CD4-positive, alpha-beta memory T cell (primary cell): ENCODE measurements around the gene PINLYP. TPM values are rescaled to one million over a fixed set of nuclear protein-coding genes. Genes with fewer than 3 reads are reported as not detected.
"Not testable (repeated sequence)": the region's sequence is repeated elsewhere in the genome, so short reads cannot be mapped to it uniquely, and the experiment has no call there.

ENCODE experiments used
- CTCF ChIA-PET: fragments of 350-600 bp; sonication (Branson Sonifier 250); formaldehyde crosslinking; loops from one replicate; lab custom pipeline; 2021; ENCODE audit warnings: inconsistent platforms; ENCODE audit not compliant: partially characterized antibody; lab: Charles Lee
- POLR2A ChIA-PET: fragments of 350-600 bp; sonication (Branson Sonifier 250); formaldehyde crosslinking; loops from one replicate; lab custom pipeline; 2021; ENCODE audit not compliant: partially characterized antibody; lab: Charles Lee
- DNase-seq, 5 donors: peaks; one replicate each; pipeline versions ENCODE4 v3.0.0 to v3.0.0-alpha.2; 2020 to 2022; ENCODE audit warnings: mixed read lengths in 1 of 5
- H3K27ac ChIP-seq: one replicate; pipeline ENCODE4 v1.7.0; 2013; ENCODE audit warnings: low read depth, low read length
- H3K27me3 ChIP-seq: 2 replicates; pipeline ENCODE4 v1.7.0; 2013; ENCODE audit warnings: mild to moderate bottlenecking, low read length, moderate library complexity; ENCODE audit not compliant: insufficient read depth
- H3K36me3 ChIP-seq: 2 replicates; pipeline ENCODE4 v1.7.0; 2013; ENCODE audit warnings: mild to moderate bottlenecking, low read length, moderate library complexity; ENCODE audit not compliant: insufficient read depth
- H3K4me1 ChIP-seq: 2 replicates; pipeline ENCODE4 v1.7.0; 2013; ENCODE audit warnings: mild to moderate bottlenecking, low read length, moderate library complexity; ENCODE audit not compliant: insufficient read depth
- H3K4me3 ChIP-seq, 2 donors: one replicate each; pipeline ENCODE4 v1.7.0; 2013; ENCODE audit warnings: low read length in 2 of 2, mild to moderate bottlenecking in 1 of 2
- H3K9me3 ChIP-seq, 2 donors: one replicate each; pipeline ENCODE4 v1.7.0; 2013; ENCODE audit warnings: low read length in 2 of 2, control low read depth in 1 of 2; ENCODE audit not compliant: control insufficient read depth in 1 of 2
- H3K27ac Mint-ChIP-seq, 7 donors: one replicate each; pipeline ENCODE4 v1.8.0; 2020 to 2021; ENCODE audit warnings: mixed read lengths in 7 of 7, mild to moderate bottlenecking in 6 of 7, inconsistent platforms in 3 of 7, moderate library complexity in 3 of 7
- H3K27me3 Mint-ChIP-seq, 2 donors: one replicate each; pipeline ENCODE4 v1.8.0; 2020 to 2021; ENCODE audit warnings: mixed read lengths in 2 of 2
- H3K36me3 Mint-ChIP-seq, 2 donors: one replicate each; pipeline ENCODE4 v1.8.0; 2020 to 2021; ENCODE audit warnings: mixed read lengths in 2 of 2, inconsistent platforms in 1 of 2, mild to moderate bottlenecking in 1 of 2
- H3K4me1 Mint-ChIP-seq, 4 donors: one replicate each; pipeline ENCODE4 v1.8.0; 2020 to 2021; ENCODE audit warnings: mixed read lengths in 4 of 4, mild to moderate bottlenecking in 1 of 4
- H3K4me3 Mint-ChIP-seq, 8 donors: one replicate each; pipeline ENCODE4 v1.8.0; 2020 to 2021; ENCODE audit warnings: mixed read lengths in 8 of 8, mild to moderate bottlenecking in 7 of 8, moderate library complexity in 6 of 8, inconsistent platforms in 3 of 8
- H3K9me3 Mint-ChIP-seq, 8 donors: one replicate each; pipeline ENCODE4 v1.8.0; 2020 to 2021; ENCODE audit warnings: mixed read lengths in 8 of 8, mild to moderate bottlenecking in 5 of 8, inconsistent platforms in 3 of 8, moderate library complexity in 1 of 8
- intact Hi-C: fragments of 100-400 bp; cut with micrococcal nuclease; formaldehyde crosslinking; loops from one replicate; pipeline ENCODE4 v1.15.1; 2023
- polyA plus RNA-seq, 2 donors: library from polyadenylated mRNA; unstranded; fragments of 300-500 nt; fragmentation: Illumina TruSeq; gene quantifications; one replicate each; pipeline ENCODE4 v1.2.3, GENCODE V29; 2021
- total RNA-seq, 2 experiments: library from RNA; stranded (reverse); gene quantifications; one replicate each; pipeline ENCODE4 v1.2.3, GENCODE V29; 2021

Gene PINLYP
- total and polyA plus RNA-seq, 4 experiments from 2014 or later, result 0.33 to 1.3 (median 0.84) TPM; not detected in 1

DNA sequence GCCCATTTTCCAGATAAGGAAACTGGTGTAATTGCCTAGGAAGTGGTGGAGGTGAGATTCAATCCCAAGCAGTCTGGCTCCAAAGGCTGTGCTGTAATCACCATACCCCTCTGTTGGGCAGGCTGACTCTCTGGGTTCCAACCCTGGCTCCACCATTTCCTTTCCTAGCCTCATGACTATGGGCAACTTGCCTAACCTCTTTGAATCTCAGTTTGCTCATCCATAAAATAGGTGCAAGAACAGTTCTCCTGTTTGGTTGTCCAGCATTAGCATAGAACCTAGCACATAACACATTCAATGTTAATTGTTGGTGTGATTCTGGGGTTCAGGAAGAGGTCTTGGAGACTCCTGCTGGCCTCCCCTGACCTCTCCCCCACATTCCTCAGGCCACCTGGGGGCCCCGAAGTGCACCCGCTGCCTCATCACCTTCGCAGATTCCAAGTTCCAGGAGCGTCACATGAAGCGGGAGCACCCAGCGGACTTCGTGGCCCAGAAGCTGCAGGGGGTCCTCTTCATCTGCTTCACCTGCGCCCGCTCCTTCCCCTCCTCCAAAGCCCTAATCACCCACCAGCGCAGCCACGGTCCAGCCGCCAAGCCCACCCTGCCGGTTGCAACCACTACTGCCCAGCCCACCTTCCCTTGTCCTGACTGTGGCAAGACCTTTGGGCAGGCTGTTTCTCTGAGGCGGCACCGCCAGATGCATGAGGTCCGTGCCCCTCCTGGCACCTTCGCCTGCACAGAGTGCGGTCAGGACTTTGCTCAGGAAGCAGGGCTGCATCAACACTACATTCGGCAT, 23.0 kb downstream of the PINLYP start:
- Histone ChIP-seq H3K4me1 (peaks cover 26% of the 10 kb centered on the region), H3K27ac (no peak overlapping the region), H3K27me3 (no peaks in the 10 kb centered on the region), H3K36me3 (peaks cover 21% of the 10 kb centered on the region), H3K9me3 (no peaks in the 10 kb centered on the region), H3K4me3 (no peak overlapping the region)
- Mint-ChIP-seq H3K36me3 (peaks cover 3 to 50% of the 10 kb centered on the region in 2 donors), H3K27ac (peak overlapping the region in 6 of 7 donors; percentile 41 to 100 (median 100)), H3K27me3 (no peaks in the 10 kb centered on the region), H3K4me3 (peak overlapping the region in 2 of 8 donors; percentile 51 to 94), H3K4me1 (peaks cover 20 to 42% (median 31%) of the 10 kb centered on the region in 4 donors), H3K9me3 (no peaks in the 10 kb centered on the region)
- intact Hi-C loops, result loop anchor here (5.0 kb wide), 1 partner anchor 136 kb away; no protein-coding TSS in a partner anchor
- no peak for DNase-seq
- ChIA-PET POLR2A (no interaction called here), CTCF (interaction anchor here (2.5 to 7.2 kb wide), 2 partner anchors 43 to 45 kb away, joined by 9 to 245 read pairs; no protein-coding TSS in a partner anchor)

DNA sequence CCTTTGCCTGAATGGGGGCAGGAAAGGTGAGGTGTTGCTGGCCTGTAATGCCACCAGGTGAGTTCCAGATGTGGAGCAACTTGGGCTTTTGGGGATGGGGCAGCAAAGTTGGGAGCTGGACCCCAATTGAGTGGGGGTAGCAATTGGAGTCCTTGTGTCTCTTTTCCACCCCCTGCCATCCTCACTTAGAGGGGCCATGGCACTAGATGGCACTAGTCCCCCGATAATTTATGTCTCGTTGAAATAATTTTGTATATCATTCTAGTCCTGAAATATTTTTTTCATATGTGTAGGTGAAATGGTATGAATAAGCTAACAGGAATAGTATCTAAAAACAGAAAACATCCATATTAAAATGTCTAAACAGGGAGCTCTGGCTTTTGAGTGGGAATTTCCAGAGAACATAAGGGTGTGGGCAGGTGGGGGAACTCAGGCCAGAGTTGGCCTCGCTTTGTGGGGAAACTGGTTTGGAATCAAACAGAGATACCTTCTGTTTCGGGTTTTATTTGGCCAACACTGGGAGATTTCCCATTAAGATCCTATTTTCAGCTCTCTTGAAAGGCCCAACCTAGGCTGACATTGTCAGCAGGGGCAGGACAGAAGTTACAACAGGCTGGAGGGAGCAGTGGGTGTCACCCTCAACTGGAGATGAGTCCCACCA, 24.2 kb downstream of the PINLYP start:
- Mint-ChIP-seq H3K9me3 (no peaks in the 10 kb centered on the region), H3K27ac (peak overlapping the region in 4 of 7 donors; percentile 36 to 100 (median 52)), H3K36me3 (peaks cover 0 to 50% of the 10 kb centered on the region in 2 donors), H3K4me3 (peak overlapping the region in 1 of 8 donors; percentile 15), H3K27me3 (no peaks in the 10 kb centered on the region), H3K4me1 (peaks cover 17 to 38% (median 28%) of the 10 kb centered on the region in 4 donors)
- DNase-seq, result no peak
- peaks cover 19% of the 10 kb centered on the region for H3K36me3 ChIP-seq
- intact Hi-C loops, result loop anchor here (5.0 kb wide), 1 partner anchor 137 kb away; no protein-coding TSS in a partner anchor
- no peaks in the 10 kb centered on the region for H3K9me3 ChIP-seq
- H3K27me3 ChIP-seq, result no peaks in the 10 kb centered on the region
- H3K27ac ChIP-seq, result no peak overlapping the region
- ChIA-PET CTCF (interaction anchor here (0.8 to 2.5 kb wide), 4 partner anchors 26 to 53 kb away, joined by 3 to 9 read pairs (median 4); no protein-coding TSS in a partner anchor), POLR2A (interaction anchor here (0.9 to 1.1 kb wide), 2 partner anchors 16 to 25 kb away, joined by 3 to 6 read pairs; partner anchors contain the start of genes PINLYP and XRCC1)
- peaks cover 18% of the 10 kb centered on the region for H3K4me1 ChIP-seq
- no peak overlapping the region for H3K4me3 ChIP-seq

DNA sequence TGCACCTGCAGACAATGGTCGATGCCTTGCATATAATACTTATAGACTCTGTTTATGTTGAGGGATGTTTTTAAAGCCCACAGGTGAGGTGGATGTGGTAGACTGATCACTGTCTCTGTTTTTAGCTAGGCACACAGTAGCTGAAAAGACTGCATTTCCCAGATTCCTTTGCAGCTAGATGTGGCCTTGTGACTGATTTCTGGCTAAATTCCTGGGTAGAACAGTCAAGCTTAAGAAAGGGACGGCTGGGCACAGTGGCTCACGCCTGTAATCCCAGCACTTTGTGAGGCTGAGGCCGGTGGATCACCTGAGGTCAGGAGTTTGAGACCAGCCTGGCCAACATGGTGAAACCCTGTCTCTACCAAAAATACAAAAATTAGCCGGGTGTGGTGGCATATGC, 24.7 kb downstream of the PINLYP start:
- Mint-ChIP-seq H3K36me3 (peaks cover 0 to 50% of the 10 kb centered on the region in 2 donors), H3K4me1 (peaks cover 17 to 35% (median 25%) of the 10 kb centered on the region in 4 donors), H3K27ac (peak overlapping the region in 2 of 7 donors; percentile 35 to 36)
- CTCF ChIA-PET, result interaction anchor here (0.8 to 2.5 kb wide), 4 partner anchors 26 to 52 kb away, joined by 3 to 9 read pairs (median 4); no protein-coding TSS in a partner anchor
- peaks cover 18% of the 10 kb centered on the region for H3K4me1 ChIP-seq
- H3K36me3 ChIP-seq, result peaks cover 19% of the 10 kb centered on the region
- H3K9me3 ChIP-seq, H3K27ac ChIP-seq, H3K9me3 Mint-ChIP-seq, H3K27me3 Mint-ChIP-seq, H3K27me3 ChIP-seq, DNase-seq, intact Hi-C loops, H3K4me3 ChIP-seq, H3K4me3 Mint-ChIP-seq: not testable (repeated sequence)
- POLR2A ChIA-PET, result interaction anchor here (1.1 kb wide), 1 partner anchor 26 kb away, joined by 6 read pairs; the partner anchor contains the start of genes PINLYP and XRCC1

DNA sequence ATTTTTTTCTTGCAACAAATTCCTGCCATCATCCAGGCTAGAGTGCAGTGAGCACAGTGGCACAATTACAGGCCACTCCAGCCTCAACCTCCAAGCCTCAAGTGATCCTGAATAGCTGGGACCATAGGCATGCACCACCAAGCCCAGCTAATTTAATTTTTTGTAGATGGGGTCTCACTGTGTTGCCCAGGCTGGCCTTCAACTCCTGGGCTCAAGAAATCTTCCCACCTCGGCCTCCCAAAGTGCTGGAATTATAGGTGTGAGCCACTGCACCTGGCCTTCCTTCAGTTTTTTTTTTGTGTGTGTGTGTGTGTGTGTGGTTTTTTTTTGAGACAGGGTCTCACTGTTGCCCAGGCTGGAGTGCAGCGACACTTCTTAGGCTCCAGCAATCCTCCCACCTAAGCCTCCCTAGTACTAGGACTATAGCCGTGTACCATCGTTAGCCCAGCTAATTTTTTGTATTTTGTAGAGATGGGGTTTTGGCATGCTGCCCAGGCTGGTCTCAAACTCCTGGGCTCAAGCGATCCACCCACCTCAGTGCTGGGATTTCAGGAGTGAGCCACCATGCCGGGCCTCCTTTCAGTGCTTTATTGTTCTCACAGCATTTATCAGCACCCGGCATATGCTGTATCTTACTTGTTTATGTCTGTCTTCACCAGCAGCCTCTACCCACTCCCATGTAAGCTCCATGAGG, 30.4 kb downstream of the PINLYP start:
- CTCF ChIA-PET, result interaction anchor here (1.0 to 2.0 kb wide), 4 partner anchors 9 to 51 kb away, joined by 3 to 6 read pairs (median 4); partner anchors contain the start of gene IRGQ
- POLR2A ChIA-PET, result interaction anchor here (0.5 to 0.7 kb wide), 3 partner anchors 10 to 41 kb away, joined by 3 to 6 read pairs (median 3); partner anchors contain the start of genes IRGQ and ZNF576
- H3K36me3 Mint-ChIP-seq, result peaks cover 6 to 35% of the 10 kb centered on the region in 2 donors

DNA sequence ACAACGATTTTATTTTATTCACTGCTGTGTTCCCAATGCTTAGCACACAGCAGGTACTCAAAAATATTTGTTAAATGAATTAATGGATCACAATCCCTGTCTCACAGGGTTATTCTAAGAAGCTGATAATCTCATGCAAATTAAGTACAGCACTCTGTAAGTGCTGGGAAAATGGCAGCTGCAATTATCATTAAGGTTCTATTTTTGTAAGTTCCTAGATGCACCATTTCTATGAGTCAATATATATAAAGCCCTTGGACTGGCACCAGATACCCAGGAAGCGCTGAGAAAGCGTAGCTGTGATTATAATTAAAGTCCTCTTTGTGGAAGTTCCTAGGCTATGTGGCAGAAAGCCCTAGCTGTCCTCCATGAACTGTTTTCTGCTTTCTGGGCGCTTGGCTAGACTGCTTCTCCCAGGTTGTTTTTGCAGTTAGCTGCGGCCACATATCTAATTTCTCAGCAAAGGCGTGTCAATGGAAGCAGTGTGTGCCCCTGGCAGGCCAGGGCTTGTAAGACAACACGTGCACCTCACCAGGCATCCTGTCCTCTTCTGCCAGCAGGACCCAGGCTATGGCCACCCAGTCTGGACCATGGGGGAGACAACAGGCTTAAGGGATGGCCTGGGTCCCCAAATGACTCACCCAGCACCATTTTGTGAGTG, 31.1 kb downstream of the PINLYP start:
- CTCF ChIA-PET, result interaction anchor here (0.6 to 2.0 kb wide), 5 partner anchors 9 to 52 kb away, joined by 3 to 6 read pairs (median 4); partner anchors contain the start of gene IRGQ

More for the DNA sequence above, 30.4 kb downstream of the PINLYP start:
- H3K36me3 ChIP-seq, result no peaks in the 10 kb centered on the region
- intact Hi-C loops, result no loop called here
- no peaks in the 10 kb centered on the region for H3K9me3 Mint-ChIP-seq
- no peak for DNase-seq
- H3K27me3 Mint-ChIP-seq, result no peaks in the 10 kb centered on the region
- H3K4me3 Mint-ChIP-seq, result no peak overlapping the region
- H3K27ac Mint-ChIP-seq, result peak overlapping the region in 1 of 7 donors; percentile 25
- no peak overlapping the region for H3K27ac ChIP-seq
- no peaks in the 10 kb centered on the region for H3K4me1 ChIP-seq
- H3K4me1 Mint-ChIP-seq, result peaks cover 0 to 6% (median 1%) of the 10 kb centered on the region in 4 donors
- H3K9me3 ChIP-seq, result no peaks in the 10 kb centered on the region
- no peaks in the 10 kb centered on the region for H3K27me3 ChIP-seq
- no peak overlapping the region for H3K4me3 ChIP-seq

More for the DNA sequence above, 31.1 kb downstream of the PINLYP start:
- intact Hi-C loops, result no loop called here
- no peaks in the 10 kb centered on the region for H3K9me3 ChIP-seq
- peaks cover 8 to 32% of the 10 kb centered on the region in 2 donors for H3K36me3 Mint-ChIP-seq
- H3K4me3 Mint-ChIP-seq, result no peak overlapping the region
- no peak overlapping the region for H3K4me3 ChIP-seq
- no peak for DNase-seq
- peak overlapping the region in 2 of 7 donors; percentile 5 to 51 for H3K27ac Mint-ChIP-seq
- POLR2A ChIA-PET, result interaction anchor here (0.5 kb wide), 1 partner anchor 9 kb away, joined by 3 read pairs; no protein-coding TSS in a partner anchor
- no peaks in the 10 kb centered on the region for H3K9me3 Mint-ChIP-seq
- no peaks in the 10 kb centered on the region for H3K36me3 ChIP-seq
- no peaks in the 10 kb centered on the region for H3K4me1 ChIP-seq
- no peaks in the 10 kb centered on the region for H3K27me3 Mint-ChIP-seq
- no peak overlapping the region for H3K27ac ChIP-seq
- no peaks in the 10 kb centered on the region for H3K27me3 ChIP-seq
- H3K4me1 Mint-ChIP-seq, result peaks cover 0 to 10% (median 1%) of the 10 kb centered on the region in 4 donors
